Fibroblast of the aortic adventitia (primary cell): ENCODE results near the gene INIP. TPM values are rescaled to one million over a fixed set of nuclear protein-coding genes. Genes with fewer than 3 reads are reported as not detected.

Experiments used
- DNase-seq: peaks from one replicate; pipeline ENCODE4 v3.0.0-alpha.2; 2010; ENCODE audit warnings: low read depth
- H3K4me3 ChIP-seq: 2 replicates; pipeline ENCODE4 v1.5.1; 2011; ENCODE audit warnings: low read depth, mild to moderate bottlenecking, control low read depth, low read length, moderate library complexity
- CTCF ChIP-seq: IDR thresholded peaks from 2 replicates; pipeline ENCODE4 v1.5.1; 2011; ENCODE audit warnings: mild to moderate bottlenecking, low read length, control low read depth, inconsistent platforms; ENCODE audit not compliant: insufficient read depth
- total RNA-seq: library from RNA; depleted of rRNA; stranded (reverse); fragments of >200 nt; gene quantifications from 2 replicates; pipeline ENCODE4 v1.2.3, GENCODE V29; 2012; ENCODE audit warnings: low replicate concordance

The INIP gene
- total RNA-seq, 1 donor: 39.1 TPM

GRCh38 chr9:112640311-112640710, 77.6 kb downstream of the INIP start:
- no peak for TF ChIP-seq CTCF
- no peak for DNase-seq
- H3K4me3 ChIP-seq: no peak overlapping the region

Other genes with a start within 250 kb of the INIP start
- 1.4 and 2.9 TPM in 2 replicates for gene KIAA1958, start 231.3 kb downstream of the INIP start, total RNA-seq
- gene SNX30, start 32.6 kb upstream of the INIP start, total RNA-seq: 22.0 and 24.1 TPM in 2 replicates
- not detected in 2 replicates for gene SLC46A2, start 172.8 kb upstream of the INIP start, total RNA-seq